BJ (cell line): ENCODE results near the gene MARS1. TPM values are rescaled to one million over a fixed set of nuclear protein-coding genes. Genes with fewer than 3 reads are reported as not detected.

Experiments
- CTCF ChIA-PET: fragments of 350-600 bp; formaldehyde crosslinking; extraction: SDS; loops from one replicate; lab custom pipeline; 2021; ENCODE audit warnings: antibody characterized with exemption, inconsistent platforms; lab: Yijun Ruan, JAX
- POLR2A ChIA-PET: fragments of 300-600 bp; sonication (Branson Sonifier 250); formaldehyde crosslinking; extraction: SDS; loops from one replicate; lab custom pipeline; 2021; ENCODE audit warnings: antibody characterized with exemption; lab: Charles Lee
- DNase-seq: peaks from one replicate; pipeline ENCODE4 v3.0.0-alpha.2; 2011; ENCODE audit warnings: low read depth
- H3K27me3 ChIP-seq: 2 replicates; pipeline ENCODE4 v1.6.0; 2011; ENCODE audit warnings: low read length; ENCODE audit not compliant: control insufficient read depth, insufficient read depth
- H3K36me3 ChIP-seq: 2 replicates; pipeline ENCODE4 v1.5.1; 2011; ENCODE audit warnings: low read length; ENCODE audit not compliant: control insufficient read depth, insufficient read depth
- H3K4me3 ChIP-seq: 2 replicates; pipeline ENCODE4 v1.5.1; 2011; ENCODE audit warnings: low read depth, mild to moderate bottlenecking, control low read depth, low read length
- polyA plus RNA-seq: library from polyadenylated mRNA; depleted of rRNA; stranded (reverse); fragments of >200 nt; gene quantifications from 2 replicates; pipeline ENCODE4 v1.2.3, GENCODE V29; 2011
- TF ChIP-seq, protein P1 (sequence below): IDR thresholded peaks from 2 replicates; pipeline ENCODE4 v1.5.1; 2011; ENCODE audit warnings: low read depth, mild to moderate bottlenecking, control low read depth, inconsistent platforms, low read length, moderate library complexity; ENCODE audit not compliant: insufficient read depth

The MARS1 gene
- polyA plus RNA-seq, 1 experiment = 378 TPM

GRCh38 chr12:57454566-57455373 is 33.1 kb upstream of the MARS1 start, which contains the start of gene INHBE:
Gene INHBE, plus strand, starts transcription at chr12:57455307. Its CDS starts 230 bp downstream, at chr12:57455537.
- H3K36me3 ChIP-seq = no peaks in the 10 kb centered on the region
- no peaks in the 10 kb centered on the region for H3K27me3 ChIP-seq
- DNase-seq = peak; percentile 57
- TF ChIP-seq, protein P1, sequence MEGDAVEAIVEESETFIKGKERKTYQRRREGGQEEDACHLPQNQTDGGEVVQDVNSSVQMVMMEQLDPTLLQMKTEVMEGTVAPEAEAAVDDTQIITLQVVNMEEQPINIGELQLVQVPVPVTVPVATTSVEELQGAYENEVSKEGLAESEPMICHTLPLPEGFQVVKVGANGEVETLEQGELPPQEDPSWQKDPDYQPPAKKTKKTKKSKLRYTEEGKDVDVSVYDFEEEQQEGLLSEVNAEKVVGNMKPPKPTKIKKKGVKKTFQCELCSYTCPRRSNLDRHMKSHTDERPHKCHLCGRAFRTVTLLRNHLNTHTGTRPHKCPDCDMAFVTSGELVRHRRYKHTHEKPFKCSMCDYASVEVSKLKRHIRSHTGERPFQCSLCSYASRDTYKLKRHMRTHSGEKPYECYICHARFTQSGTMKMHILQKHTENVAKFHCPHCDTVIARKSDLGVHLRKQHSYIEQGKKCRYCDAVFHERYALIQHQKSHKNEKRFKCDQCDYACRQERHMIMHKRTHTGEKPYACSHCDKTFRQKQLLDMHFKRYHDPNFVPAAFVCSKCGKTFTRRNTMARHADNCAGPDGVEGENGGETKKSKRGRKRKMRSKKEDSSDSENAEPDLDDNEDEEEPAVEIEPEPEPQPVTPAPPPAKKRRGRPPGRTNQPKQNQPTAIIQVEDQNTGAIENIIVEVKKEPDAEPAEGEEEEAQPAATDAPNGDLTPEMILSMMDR = no peak
- CTCF ChIA-PET = interaction anchor here (0.9 to 16.7 kb wide), 22 partner anchors 8 to 241 kb away, joined by 3 to 411 read pairs (median 6); partner anchors contain the start of gene INHBC
- peak within 1 kb of the TSS; percentile 8 for H3K4me3 ChIP-seq
- POLR2A ChIA-PET = interaction anchor here (0.6 kb wide), 2 partner anchors 112 to 336 kb away, joined by 8 read pairs; no protein-coding TSS in a partner anchor

DNA sequence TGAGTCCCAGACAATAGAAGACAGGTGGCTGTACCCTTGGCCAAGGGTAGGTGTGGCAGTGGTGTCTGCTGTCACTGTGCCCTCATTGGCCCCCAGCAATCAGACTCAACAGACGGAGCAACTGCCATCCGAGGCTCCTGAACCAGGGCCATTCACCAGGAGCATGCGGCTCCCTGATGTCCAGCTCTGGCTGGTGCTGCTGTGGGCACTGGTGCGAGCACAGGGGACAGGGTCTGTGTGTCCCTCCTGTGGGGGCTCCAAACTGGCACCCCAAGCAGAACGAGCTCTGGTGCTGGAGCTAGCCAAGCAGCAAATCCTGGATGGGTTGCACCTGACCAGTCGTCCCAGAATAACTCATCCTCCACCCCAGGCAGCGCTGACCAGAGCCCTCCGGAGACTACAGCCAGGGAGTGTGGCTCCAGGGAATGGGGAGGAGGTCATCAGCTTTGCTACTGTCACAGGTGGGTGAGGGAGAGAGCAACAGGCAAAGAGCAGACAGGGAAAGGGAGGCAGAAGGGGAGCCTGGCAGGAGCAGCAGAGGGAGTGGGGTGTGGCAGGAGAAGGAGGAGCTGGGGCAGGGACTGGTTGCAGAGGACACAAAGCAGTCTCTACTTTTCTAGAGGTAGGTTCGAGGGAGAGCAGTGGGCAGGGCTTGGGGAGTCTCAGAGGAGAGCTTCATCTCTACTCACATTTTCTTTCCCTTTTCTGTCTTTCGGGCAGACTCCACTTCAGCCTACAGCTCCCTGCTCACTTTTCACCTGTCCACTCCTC is 32.3 kb upstream of the MARS1 start:
- Histone ChIP-seq H3K36me3 (no peaks in the 10 kb centered on the region), H3K27me3 (no peaks in the 10 kb centered on the region), H3K4me3 (peak overlapping the region; percentile 8)
- DNase-seq = no peak
- POLR2A ChIA-PET = interaction anchor here (0.6 kb wide), 3 partner anchors 113 to 337 kb away, joined by 3 to 8 read pairs (median 8); no protein-coding TSS in a partner anchor
- TF ChIP-seq, protein P1 = no peak
- CTCF ChIA-PET = interaction anchor here (0.6 to 16.7 kb wide), 28 partner anchors 7 to 343 kb away, joined by 3 to 411 read pairs (median 4); partner anchors contain the start of gene INHBC

DNA sequence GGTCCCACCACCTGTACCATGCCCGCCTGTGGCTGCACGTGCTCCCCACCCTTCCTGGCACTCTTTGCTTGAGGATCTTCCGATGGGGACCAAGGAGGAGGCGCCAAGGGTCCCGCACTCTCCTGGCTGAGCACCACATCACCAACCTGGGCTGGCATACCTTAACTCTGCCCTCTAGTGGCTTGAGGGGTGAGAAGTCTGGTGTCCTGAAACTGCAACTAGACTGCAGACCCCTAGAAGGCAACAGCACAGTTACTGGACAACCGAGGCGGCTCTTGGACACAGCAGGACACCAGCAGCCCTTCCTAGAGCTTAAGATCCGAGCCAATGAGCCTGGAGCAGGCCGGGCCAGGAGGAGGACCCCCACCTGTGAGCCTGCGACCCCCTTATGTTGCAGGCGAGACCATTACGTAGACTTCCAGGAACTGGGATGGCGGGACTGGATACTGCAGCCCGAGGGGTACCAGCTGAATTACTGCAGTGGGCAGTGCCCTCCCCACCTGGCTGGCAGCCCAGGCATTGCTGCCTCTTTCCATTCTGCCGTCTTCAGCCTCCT is 31.6 kb upstream of the MARS1 start:
- no peak for DNase-seq
- TF ChIP-seq, protein P1 = peak; percentile 71
- ChIA-PET CTCF (interaction anchor here (0.6 to 16.7 kb wide), 25 partner anchors 10 to 344 kb away, joined by 3 to 411 read pairs (median 4); partner anchors contain the start of gene INHBC), POLR2A (interaction anchor here (0.6 kb wide), 1 partner anchor 206 kb away, joined by 3 read pairs; no protein-coding TSS in a partner anchor)
- Histone ChIP-seq H3K36me3 (no peaks in the 10 kb centered on the region), H3K27me3 (no peaks in the 10 kb centered on the region), H3K4me3 (peak overlapping the region; percentile 8)

DNA sequence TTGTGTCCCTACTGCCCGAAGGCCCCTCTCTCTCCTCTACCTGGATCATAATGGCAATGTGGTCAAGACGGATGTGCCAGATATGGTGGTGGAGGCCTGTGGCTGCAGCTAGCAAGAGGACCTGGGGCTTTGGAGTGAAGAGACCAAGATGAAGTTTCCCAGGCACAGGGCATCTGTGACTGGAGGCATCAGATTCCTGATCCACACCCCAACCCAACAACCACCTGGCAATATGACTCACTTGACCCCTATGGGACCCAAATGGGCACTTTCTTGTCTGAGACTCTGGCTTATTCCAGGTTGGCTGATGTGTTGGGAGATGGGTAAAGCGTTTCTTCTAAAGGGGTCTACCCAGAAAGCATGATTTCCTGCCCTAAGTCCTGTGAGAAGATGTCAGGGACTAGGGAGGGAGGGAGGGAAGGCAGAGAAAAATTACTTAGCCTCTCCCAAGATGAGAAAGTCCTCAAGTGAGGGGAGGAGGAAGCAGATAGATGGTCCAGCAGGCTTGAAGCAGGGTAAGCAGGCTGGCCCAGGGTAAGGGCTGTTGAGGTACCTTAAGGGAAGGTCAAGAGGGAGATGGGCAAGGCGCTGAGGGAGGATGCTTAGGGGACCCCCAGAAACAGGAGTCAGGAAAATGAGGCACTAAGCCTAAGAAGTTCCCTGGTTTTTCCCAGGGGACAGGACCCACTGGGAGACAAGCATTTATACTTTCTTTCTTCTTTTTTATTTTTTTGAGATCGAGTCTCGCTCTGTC is 31.0 kb upstream of the MARS1 start:
- Histone ChIP-seq H3K4me3 (no peak overlapping the region), H3K27me3 (no peaks in the 10 kb centered on the region), H3K36me3 (no peaks in the 10 kb centered on the region)
- ChIA-PET CTCF (interaction anchor here (0.6 to 16.7 kb wide), 13 partner anchors 9 to 216 kb away, joined by 3 to 411 read pairs (median 4); no protein-coding TSS in a partner anchor), POLR2A (no interaction called here)
- TF ChIP-seq, protein P1 = no peak
- no peak for DNase-seq
